Fibroblast of the conjunctiva (primary cell): ENCODE results near the gene PTPRM.
A peak's percentile ranks its signal among the peaks of the same experiment; 100 is the strongest.

Source experiments
- DNase-seq: peaks from one replicate; pipeline ENCODE4 v3.0.0-alpha.2; 2010; ENCODE audit warnings: low read depth

PTPRM gene

DNA sequence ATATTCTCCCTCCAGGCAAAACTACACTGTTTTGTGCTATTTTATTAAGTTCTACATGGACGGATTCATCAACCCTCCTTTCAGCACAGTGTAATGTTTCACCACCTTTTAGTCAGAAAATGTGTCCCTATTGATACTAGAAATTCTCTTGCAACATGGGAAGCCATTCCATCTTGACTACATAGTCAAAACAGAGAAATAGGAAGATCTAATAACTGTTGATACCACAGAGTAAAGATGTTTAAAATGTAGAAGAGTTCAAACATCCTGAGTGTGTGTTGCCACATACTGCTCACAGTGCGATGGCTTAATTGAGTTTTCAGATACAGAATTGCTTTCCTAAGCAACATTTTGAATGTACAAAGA, 549.9 kb downstream of the PTPRM start:
- no peak for DNase-seq

GRCh38 chr18:8121101-8121500, 554.0 kb downstream of the PTPRM start:
- DNase-seq: no peak

GRCh38 chr18:8121942-8122480, 554.9 kb downstream of the PTPRM start:
- no peak for DNase-seq

GRCh38 chr18:8124232-8125146, 557.4 kb downstream of the PTPRM start:
- DNase-seq: no peak

DNA sequence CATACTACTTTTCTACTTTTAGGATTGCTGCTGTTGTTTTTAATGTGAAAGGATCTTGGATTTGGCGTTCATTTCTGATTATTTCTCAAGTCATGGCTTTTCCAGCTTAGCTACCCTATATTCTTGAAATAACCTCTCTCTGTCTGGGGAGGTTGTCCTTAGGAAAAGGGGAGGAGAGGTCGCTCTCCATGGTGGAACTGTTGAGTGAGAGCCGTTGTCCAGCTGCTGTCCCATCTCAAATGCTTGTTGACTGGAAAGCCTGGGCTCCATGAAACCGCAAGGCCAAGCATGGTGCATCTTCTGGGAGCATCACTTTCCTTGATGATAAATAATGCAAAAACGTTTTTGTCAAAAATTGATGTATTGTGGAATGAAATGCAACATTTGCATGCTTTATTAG, 563.0 kb downstream of the PTPRM start:
- no peak for DNase-seq

- DNase-seq: no peak
Observed at GRCh38 chr18:8133032-8133431, 565.9 kb downstream of the PTPRM start.

- no peak for DNase-seq
Observed at GRCh38 chr18:8133888-8134287, 566.8 kb downstream of the PTPRM start.

DNA sequence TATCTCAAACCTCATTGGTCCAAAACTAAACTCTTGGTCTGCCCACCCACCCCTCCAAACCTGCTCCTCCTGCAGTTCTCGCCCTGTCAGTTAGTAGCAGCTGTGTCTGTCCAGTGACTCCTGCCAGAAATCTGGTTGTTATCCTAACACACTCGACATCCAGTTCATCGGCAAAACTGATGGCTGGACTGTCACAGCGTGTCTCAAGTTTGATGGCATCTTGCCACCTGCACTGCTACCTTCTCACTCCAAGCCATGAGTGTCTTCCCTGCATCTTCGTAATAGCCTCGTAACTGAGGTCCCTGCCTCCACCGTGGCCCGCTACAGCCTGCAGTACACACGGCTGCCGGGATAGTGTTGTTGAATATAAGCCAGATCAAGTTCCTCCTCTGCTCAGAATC, 572.0 kb downstream of the PTPRM start:
- DNase-seq: no peak

GRCh38 chr18:8139891-8140406, 572.8 kb downstream of the PTPRM start:
- no peak for DNase-seq

DNA sequence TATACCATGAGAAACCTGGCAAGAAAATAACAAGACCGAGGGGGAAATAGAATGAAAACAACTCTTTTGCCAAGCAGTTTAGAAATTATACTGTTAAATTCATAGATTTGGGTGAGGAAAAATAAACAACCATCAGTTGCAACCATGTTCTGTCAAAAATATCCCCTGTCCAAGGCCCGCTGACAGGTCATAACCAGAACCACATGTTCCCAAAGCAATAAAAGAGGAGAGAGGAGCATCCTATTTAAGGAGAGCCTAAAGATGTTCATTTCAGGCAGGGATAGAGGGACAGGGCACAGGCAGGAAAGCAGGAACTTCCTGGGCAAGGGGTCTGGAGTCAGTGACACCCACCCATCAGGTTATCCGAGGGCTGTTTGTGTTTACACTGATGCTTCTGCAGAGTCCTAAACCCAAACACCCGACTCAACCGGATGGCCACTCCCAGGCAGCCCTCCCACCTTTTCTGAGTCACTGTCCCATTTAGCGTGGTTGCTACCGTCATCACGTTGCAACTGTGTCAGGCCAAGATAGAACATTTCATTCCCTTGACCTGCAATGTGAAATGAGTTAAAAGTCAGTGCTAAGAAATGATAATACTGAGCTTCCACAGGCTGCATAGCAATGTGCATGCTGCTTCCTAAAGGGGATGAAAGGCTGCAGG, 573.9 kb downstream of the PTPRM start:
- peak; percentile 61 for DNase-seq

- no peak for DNase-seq
Observed at GRCh38 chr18:8142131-8142711, 575.1 kb downstream of the PTPRM start.

DNA sequence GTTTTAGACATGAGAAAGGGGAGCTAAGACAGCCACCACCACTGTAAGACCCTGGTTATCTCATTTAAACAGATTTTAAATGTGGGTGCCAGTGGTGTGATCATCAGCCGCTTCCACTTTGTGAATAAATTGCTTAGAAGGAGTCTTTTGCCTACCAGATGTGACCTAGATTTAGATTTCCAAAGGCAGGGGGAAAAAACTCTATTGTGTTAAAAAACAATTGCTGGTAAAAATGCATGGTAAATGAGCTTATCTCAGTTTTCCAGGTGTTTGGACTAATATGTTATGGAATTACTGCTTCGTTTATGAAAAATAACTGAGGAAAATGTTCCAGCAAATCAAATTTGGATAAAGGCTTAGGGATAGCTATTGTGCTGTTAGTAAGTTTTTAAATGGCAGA, 575.8 kb downstream of the PTPRM start:
- DNase-seq: no peak

GRCh38 chr18:8151181-8151580, 584.1 kb downstream of the PTPRM start:
- DNase-seq: no peak

- no peak for DNase-seq
Observed at GRCh38 chr18:8153887-8154583, 586.9 kb downstream of the PTPRM start.

DNA sequence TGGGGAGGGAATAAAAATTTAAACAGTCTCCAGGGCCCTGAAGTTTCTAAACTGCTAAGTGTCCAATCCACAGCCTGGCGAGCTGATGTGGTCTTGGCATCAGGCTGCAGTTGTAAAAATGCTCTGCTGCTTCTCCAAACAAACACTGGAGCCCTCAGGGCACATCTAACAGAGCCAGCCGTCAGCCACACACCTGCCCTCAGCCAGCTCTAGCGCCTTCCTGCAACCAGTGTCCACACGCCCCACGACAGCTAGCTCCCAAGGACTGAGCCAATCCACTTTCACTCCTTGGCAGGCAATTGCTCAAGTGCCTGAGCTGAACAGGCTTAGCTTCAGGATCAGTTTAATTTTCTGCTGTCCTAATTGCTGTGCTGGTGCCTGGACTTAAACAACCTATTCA, 595.7 kb downstream of the PTPRM start:
- DNase-seq: no peak

- DNase-seq: no peak
Observed at GRCh38 chr18:8163286-8163959, 596.3 kb downstream of the PTPRM start.

DNA sequence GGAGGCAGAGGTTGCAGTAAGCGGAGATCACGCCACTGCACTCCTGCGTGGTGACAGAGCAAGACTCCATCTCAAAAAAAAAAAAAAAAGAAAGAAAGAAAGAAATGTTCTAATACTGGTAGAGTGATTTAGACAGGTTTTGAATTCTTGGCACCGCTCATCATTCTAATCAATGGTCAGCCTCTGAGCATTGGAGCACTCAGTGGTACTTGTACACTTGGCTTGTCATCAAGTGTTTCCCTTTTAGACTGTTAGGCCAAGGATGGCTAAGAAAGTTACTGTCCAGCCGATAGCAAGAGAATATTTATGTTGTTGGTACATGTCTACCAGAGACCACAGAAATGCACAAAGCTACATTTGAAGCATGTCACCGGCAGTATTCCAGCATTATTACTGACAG, 598.0 kb downstream of the PTPRM start:
- DNase-seq: no peak

- no peak for DNase-seq
Observed at GRCh38 chr18:8167026-8167425, 599.9 kb downstream of the PTPRM start.

DNA sequence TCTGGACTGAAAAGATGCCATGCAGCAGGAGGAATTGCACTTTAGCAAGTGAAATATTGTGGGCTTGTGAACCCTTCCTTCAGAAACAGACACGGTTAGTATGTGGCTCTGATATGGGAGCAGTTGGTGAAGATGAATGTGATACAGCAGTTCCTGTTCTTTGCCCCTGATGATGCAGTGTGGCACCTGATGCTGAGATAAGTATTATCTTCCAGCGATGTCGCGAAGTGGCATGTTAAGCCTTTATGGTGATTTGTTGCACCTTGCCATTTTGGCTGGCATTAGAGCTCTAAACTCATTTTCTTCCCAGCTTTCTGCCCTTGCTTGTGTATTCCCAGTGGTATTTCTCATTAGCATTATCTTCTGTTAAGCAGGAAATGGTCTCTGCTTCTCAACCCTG, 600.6 kb downstream of the PTPRM start:
- no peak for DNase-seq

DNA sequence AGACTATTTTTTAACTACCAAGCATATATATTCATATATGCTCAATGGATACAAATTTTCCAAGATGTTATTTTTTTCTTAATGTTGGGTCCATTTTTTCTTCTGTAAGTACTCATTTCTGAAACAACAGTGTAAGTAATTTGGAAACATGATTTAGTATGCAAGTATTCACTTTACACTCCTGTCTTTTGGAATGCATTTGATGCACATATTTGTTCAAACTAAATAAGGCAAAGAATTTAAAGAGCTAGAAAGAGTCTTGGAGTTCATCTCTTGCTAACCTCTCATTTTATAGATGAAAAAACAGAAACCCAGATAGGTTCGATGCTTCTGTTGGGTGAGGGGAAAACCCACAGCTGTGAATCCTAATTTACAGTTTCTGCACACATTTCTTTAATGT, 602.6 kb downstream of the PTPRM start:
- no peak for DNase-seq

DNA sequence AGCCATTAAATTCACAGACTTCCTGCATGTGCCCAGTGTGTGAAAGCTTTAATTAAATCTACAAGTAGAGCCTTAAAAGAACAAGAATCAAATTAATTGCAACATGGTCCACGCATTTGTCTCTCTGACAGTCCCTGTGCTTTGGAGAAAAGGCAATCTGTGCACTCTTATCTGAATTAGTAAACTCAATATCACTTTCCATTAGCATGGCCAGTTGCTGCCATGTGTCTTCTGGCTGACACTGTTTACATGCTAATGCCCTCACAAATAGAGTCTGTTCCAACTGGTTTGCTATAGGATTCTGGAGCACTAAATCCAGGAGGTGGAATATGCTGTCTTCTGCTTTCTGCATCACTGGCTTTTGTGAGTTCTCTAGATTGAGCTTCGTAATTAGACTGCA, 607.7 kb downstream of the PTPRM start:
- no peak for DNase-seq
